PFSK-1 (cell line): Measurements from ENCODE around the gene MAP3K3.

Source experiments
- FOXP2 ChIP-seq: optimal IDR thresholded peaks from 2 replicates; pipeline ENCODE3; 2011; ENCODE audit warnings: borderline replicate concordance, control low read depth, inconsistent platforms; ENCODE audit not compliant: insufficient read depth; ENCODE audit errors: extremely low read length, extremely low read depth
- POLR2AphosphoS5 ChIP-seq: IDR thresholded peaks from 2 replicates; pipeline ENCODE4 v1.6.1; 2012; ENCODE audit warnings: low read depth, mild to moderate bottlenecking, control low read depth, low read length, moderate library complexity
- REST ChIP-seq, 2 experiments: IDR thresholded peaks; 2 replicates each; pipeline versions ENCODE4 v1.6.1 to v1.8.0; 2011 to 2012; ENCODE audit warnings: low read depth in 2 of 2, low read length in 2 of 2, control low read depth in 1 of 2, inconsistent platforms in 1 of 2, mild to moderate bottlenecking in 1 of 2, moderate library complexity in 1 of 2; ENCODE audit not compliant: insufficient read depth in 1 of 2
- SIN3A ChIP-seq: IDR thresholded peaks from 2 replicates; pipeline ENCODE4 v1.6.1; 2012; ENCODE audit warnings: mild to moderate bottlenecking, low read length, moderate library complexity, borderline replicate concordance; ENCODE audit not compliant: insufficient read depth
- TAF1 ChIP-seq: IDR thresholded peaks from 2 replicates; pipeline ENCODE4 v1.6.1; 2012; ENCODE audit warnings: low read length, control low read depth, borderline replicate concordance; ENCODE audit not compliant: insufficient read depth

GRCh38 chr17:63709110-63709509 lies 86.9 kb downstream of the MAP3K3 start:
- TF ChIP-seq TAF1 (no peak), SIN3A (no peak), POLR2AphosphoS5 (no peak), REST (IDR thresholded peaks at IDR 0.05; ENCODE audit: insufficient read depth in 1 of 2, low read depth in 2 of 2, low read length in 2 of 2) (no peak), FOXP2 (no peak)
